NCI-H345 treated with DMSO at 0.1 percent for 48 hours (cell line): ENCODE data around the gene CD36.

ENCODE experiments used
- DNase-seq: peaks from one replicate; lab custom pipeline; 2025; ENCODE audit not compliant: unreplicated experiment; lab: John Stamatoyannopoulos, UW

Gene CD36

GRCh38 chr7:80623503-80624252, 14.8 kb upstream of the CD36 start:
- no peak for DNase-seq

DNA sequence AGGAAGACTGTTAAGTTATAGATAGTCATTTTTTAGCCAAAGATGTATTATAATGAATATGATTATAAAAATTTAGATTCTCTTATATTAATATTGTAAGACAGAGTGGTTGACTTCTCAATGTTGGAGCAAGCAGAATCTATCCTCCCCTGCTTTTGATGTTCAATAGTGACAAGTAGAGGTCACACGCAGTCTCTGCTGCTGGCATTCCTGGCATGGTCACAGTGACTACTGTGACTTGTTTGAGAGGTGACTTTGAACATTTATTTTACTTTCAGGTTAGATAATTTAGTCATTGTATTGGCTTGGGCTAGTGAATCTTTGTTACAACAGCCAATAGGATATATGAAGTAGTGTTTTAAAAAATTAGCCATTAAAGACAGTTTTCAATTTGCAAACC, 13.7 kb upstream of the CD36 start:
- DNase-seq = no peak

- DNase-seq = no peak
Measured at GRCh38 chr7:80629023-80629422, 9.4 kb upstream of the CD36 start.

DNA sequence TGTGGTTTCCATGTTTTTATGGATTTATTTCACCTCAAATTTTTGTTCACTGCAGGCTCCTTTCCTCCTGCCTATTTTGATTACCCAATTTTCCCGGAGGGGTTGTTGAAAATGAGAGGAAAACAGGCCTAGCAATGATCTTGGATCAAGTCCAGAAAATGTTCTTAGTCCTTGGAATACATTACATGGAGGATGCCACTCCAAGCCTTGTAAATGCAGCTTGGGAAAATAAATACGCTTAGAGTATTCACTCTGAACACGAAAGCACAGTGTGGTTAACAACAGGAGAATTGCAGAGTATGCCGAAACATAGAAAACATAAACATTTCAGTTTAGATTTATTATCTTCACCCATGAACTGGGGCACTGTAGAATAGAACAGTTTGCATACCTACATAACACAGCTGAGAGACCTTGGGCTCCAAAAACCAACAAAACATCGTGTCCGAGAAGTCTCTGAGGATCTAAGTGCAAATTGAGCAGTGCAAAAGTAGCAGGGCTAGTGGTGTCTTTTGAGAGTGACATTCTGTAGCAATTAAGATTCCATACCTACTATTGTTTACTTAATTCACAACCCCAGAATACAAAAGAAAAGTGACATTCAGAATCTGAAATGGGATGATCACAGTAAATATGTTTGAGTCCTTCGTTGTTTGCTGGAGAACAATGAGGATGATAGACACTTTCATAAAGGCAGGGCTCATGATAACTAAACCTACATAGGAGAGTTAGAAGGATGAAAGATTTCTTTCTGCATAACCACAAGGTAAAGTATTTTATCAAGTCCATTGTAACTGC, 7.6 kb upstream of the CD36 start:
- peak; percentile 97 for DNase-seq

GRCh38 chr7:80631421-80631820, 7.0 kb upstream of the CD36 start:
- no peak for DNase-seq

GRCh38 chr7:80632139-80632538, 6.3 kb upstream of the CD36 start:
- DNase-seq = no peak

DNA sequence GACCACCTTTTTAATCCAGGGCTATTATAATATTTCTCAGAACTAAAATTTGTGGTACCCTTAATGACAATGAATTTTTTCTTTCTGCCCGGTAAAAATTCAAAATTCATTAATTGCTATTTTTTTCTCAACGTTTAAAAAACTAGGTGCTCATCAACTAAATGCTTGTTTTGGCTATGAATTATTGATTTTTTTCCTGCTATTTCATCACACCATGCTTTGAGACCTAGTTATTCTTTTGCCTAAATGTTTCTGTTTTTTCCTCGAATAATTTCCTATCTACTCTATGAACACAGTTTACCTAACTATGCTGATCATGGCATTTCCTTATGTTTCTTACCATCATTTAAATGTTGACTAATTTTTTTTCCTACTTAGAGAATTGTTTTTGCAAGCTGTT, 5.6 kb upstream of the CD36 start:
- DNase-seq = no peak

- no peak for DNase-seq
Measured at GRCh38 chr7:80634505-80634904, 3.9 kb upstream of the CD36 start.

DNA sequence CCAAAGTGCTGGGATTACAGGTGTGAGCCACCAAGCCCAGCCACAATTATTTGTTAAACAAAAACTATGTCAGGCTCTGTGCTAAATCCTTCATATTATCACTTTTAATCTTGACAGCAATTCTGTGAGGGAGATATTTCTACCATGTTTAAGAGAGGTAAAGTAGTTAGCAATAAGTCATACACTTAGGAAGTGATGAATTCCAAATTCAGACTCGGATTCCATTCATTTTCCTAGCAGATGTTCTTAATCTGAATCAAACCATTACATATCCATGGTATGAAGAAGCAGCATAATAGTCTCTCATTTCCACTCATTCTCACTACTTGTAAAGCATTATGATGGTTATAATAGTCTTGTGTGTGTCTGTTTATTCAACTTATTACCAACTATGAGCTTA, 2.9 kb upstream of the CD36 start:
- no peak for DNase-seq

DNA sequence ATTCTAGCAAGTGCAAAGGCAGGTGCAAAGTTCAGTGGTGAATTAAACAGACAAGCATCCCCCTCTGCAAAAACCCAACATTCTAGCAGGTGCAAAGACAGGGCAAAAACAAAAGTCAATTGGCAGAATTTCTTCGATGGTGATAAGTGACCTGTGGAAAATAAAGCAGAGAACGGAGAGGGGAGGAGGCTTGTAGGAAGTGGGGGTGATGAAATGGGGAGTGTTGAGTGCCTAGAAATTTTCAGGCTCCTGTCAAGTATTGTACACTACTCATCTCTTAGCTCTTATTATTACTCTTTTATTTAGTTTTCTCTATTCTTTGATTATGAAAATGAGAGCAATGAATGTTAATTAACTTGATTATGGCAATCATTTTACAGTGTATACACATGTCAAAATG, 2.4 kb upstream of the CD36 start:
- no peak for DNase-seq

- no peak for DNase-seq
Measured at GRCh38 chr7:80636709-80637108, 1.7 kb upstream of the CD36 start.

DNA sequence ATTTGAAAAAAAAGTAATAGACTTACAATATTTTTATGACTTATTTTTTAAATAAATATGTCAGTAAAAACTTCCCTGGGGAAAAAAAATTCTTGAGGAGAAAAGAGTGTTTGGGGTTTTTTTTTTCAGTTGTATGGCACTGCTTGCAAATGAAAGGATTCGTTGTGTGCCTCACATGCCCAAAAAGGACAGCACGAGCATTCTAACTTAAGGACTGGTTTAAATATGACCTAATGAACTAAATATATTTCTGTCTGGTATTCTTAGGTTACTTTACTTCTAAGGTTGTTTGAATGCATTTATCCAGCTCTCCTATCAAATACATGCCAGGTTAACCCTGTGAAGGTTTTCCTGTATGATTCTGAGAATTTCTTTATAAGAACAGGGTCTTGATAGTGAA, 988 bp upstream of the CD36 start:
- no peak for DNase-seq

- no peak for DNase-seq
Measured at GRCh38 chr7:80639011-80639410, 569 bp downstream of the CD36 start.

- DNase-seq = no peak
Measured at GRCh38 chr7:80640846-80641245, 2.4 kb downstream of the CD36 start.

- DNase-seq = no peak
Measured at GRCh38 chr7:80641548-80641947, 3.1 kb downstream of the CD36 start.

- no peak for DNase-seq
Measured at GRCh38 chr7:80642871-80643270, 4.4 kb downstream of the CD36 start.

DNA sequence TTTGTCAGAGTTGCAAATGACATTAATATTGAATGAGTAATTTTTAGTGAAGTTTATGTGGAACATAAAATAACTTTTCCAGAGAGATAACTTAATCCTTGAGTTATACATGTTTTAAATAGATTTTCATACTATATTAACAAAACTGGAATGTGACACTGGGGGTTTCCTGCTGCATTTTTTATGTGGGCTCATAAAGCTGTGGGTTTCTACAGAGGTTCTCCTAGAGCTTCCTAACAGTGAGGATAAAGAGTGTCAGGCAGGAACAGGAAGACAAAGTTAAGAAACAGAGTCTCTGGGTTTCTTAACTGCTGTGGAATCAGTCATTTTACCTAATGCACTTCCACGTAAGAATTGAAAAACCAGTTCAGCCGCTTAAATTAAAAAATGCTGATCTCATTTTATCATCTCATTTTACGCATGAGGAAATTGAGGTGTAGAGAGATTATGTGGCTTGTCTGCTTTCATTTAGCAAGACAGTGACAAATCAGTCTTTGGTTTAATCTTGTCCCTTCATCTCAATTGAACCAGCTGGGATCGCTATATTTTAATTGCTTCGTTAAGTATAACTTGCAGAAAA, 5.0 kb downstream of the CD36 start:
- no peak for DNase-seq

DNA sequence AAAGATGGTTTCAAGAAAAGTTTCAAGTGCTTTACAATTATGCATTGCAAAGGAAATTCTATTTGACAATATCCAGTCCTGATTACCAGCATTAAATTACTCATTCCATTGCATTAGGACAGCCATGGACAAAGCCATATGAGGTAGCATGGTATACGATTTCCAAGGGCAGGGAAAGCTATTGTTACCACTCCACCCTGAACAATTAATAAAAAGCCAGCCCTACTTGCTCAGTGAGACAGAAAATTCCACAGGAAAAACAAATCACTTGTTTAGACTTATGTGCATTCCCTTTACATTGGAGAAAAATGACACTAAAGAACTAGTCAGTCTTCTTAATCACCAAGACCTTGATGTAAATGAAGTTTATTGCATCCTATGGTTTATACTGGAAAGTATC, 5.6 kb downstream of the CD36 start:
- no peak for DNase-seq

DNA sequence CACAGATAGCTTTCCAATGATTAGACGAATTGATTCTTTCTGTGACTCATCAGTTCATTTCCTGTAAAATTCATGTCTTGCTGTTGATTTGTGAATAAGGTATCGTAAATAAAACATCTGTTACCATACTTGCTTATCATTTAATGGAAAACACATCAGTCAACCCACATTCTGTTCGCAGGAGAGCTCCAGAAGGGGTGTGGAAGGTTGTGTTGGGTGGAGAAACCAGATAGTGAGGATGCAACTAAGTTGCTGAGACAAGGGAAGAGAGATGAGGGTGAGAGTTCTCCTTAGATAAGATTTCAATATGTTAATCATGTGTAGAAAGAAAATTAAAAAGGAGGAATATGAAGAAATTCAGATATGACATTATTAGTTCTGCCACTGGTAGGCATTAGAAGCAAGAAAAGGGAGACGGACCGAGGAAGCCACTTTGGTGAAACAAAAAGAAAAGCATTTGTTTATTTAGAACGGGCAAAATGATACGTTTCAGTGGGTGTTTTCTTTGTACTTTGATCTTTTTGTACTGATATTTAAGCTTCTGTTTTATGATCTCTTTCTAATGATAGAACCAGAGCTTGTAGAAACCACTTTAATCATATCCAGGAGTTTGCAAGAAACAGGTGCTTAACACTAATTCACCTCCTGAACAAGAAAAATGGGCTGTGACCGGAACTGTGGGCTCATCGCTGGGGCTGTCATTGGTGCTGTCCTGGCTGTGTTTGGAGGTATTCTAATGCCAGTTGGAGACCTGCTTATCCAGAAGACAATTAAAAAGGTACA, 7.8 kb downstream of the CD36 start:
- no peak for DNase-seq

DNA sequence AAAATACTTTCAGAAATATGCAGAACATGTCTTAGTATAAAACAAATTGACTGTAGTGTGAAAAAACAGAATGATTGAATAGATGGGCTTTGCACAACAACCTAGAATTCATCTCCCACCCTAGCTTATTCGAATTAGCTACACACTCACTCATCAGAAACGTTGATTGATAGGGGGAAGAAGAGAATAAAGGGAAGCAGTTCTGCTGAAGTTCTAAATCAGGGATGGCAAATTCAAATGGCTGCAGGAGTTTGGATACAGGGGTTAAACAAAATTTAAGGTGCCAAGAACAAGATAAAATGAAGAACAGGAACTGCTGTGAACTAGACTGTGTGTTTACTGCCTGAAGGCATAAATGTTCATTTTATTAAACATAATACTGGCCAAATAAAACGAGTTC, 9.0 kb downstream of the CD36 start:
- DNase-seq = no peak

DNA sequence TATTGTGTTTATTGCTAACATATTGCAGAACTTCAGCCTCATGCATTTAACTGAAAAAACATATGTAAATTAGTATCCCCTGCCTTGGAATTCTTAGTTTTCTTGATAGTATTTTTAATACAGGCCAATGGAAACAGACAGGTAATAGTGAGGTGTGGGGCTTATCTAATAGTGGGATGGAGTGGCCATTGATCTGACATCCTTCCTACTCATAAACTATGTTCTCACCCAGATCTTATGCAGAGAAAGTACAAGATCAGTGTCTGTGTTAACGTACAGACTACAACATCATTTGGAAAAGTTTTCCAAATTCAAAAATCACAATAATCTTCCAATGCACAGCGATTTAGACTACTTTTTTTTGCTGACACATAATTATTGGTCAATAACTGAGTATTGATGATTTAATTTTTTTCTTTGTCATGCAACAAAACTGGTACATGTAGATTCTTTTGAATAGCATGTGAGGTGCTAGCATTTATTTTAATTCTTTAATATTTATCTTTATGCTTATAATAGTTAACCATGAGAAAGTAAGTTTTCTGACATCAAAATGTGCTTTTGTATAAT, 9.7 kb downstream of the CD36 start:
- no peak for DNase-seq
